ENCODE results near the gene PELI2. TPM values are rescaled to one million over a fixed set of nuclear protein-coding genes. Genes with fewer than 3 reads are reported as not detected.

Gene PELI2
- total and polyA plus RNA-seq, 2 experiments from 2014 or later = 4.3 to 16.1 TPM

DNA sequence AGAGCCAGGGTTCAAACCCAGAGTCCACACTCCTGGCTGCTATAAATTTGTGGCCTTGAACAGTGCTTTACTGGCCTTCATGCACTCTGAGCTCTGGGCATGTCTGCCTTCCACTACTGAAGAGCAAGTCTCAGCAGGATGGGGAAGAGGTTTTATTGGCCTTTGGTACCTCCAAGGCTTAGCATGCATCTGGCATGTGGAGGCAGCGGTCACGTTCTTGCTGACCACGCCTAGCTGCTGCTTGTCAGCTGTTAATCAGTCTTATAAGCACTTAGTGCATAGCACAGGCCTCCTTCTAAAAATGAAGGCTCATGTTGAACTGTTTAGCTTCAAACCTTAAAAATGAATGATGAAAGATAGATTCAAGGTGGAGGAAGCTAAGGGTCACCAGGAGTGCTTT is 177.5 kb downstream of the PELI2 start:
- Histone ChIP-seq H3K4me1 (ENCODE audit: insufficient read depth) (no peaks in the 10 kb centered on the region), H3K9me2 (replicated peaks; ENCODE audit: insufficient read depth) (no peaks in the 10 kb centered on the region), H3K79me2 (no peaks in the 10 kb centered on the region), H3K4me2 (no peak overlapping the region), H3K27me3 (no peaks in the 10 kb centered on the region), H4K20me1 (ENCODE audit: insufficient read depth, poor library complexity, severe bottlenecking) (no peaks in the 10 kb centered on the region), H3K9me3 (ENCODE audit: low read depth) (no peaks in the 10 kb centered on the region), H3K4me3 (no peak overlapping the region), H2AFZ (no peak overlapping the region), H3K36me3 (replicated peaks; ENCODE audit: insufficient read depth, low read depth) (no peaks in the 10 kb centered on the region), H3K27ac (no peak overlapping the region)
- 62% methylated on average over 3 of the region's 3 CpGs for WGBS (ENCODE audit: low lambda C conversion rate, missing lambda C conversion rate)
- TF ChIP-seq EZH2phosphoT487 (IDR thresholded peaks at IDR 0.05; ENCODE audit: low read depth, severe bottlenecking, unreplicated experiment) = no peak
- TF ChIP-seq EZH2 (IDR thresholded peaks at IDR 0.05; ENCODE audit: borderline replicate concordance) = no peak
- TF ChIP-seq, protein P1, sequence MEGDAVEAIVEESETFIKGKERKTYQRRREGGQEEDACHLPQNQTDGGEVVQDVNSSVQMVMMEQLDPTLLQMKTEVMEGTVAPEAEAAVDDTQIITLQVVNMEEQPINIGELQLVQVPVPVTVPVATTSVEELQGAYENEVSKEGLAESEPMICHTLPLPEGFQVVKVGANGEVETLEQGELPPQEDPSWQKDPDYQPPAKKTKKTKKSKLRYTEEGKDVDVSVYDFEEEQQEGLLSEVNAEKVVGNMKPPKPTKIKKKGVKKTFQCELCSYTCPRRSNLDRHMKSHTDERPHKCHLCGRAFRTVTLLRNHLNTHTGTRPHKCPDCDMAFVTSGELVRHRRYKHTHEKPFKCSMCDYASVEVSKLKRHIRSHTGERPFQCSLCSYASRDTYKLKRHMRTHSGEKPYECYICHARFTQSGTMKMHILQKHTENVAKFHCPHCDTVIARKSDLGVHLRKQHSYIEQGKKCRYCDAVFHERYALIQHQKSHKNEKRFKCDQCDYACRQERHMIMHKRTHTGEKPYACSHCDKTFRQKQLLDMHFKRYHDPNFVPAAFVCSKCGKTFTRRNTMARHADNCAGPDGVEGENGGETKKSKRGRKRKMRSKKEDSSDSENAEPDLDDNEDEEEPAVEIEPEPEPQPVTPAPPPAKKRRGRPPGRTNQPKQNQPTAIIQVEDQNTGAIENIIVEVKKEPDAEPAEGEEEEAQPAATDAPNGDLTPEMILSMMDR (IDR thresholded peaks at IDR 0.05; ENCODE audit: poor library complexity) = no peak
- no peak for DNase-seq (ENCODE audit: low spot score)

GRCh38 chr14:56297449-56297848 is 179.2 kb downstream of the PELI2 start:
- TF ChIP-seq, protein P1 (IDR thresholded peaks at IDR 0.05; ENCODE audit: poor library complexity) = no peak
- TF ChIP-seq EZH2 (IDR thresholded peaks at IDR 0.05; ENCODE audit: borderline replicate concordance) (no peak), EZH2phosphoT487 (IDR thresholded peaks at IDR 0.05; ENCODE audit: low read depth, severe bottlenecking, unreplicated experiment) (no peak)
- no peaks in the 10 kb centered on the region for H4K20me1 ChIP-seq (ENCODE audit: insufficient read depth, poor library complexity, severe bottlenecking)
- DNase-seq (ENCODE audit: low spot score) = no peak
- H3K27ac ChIP-seq = no peak overlapping the region
- no peaks in the 10 kb centered on the region for H3K9me2 ChIP-seq (replicated peaks; ENCODE audit: insufficient read depth)
- no peak overlapping the region for H3K4me2 ChIP-seq
- H3K4me1 ChIP-seq (ENCODE audit: insufficient read depth) = no peaks in the 10 kb centered on the region
- WGBS (ENCODE audit: low lambda C conversion rate, missing lambda C conversion rate) = 96% methylated on average over 5 of the region's 5 CpGs
- no peaks in the 10 kb centered on the region for H3K27me3 ChIP-seq
- H3K9me3 ChIP-seq (ENCODE audit: low read depth) = no peaks in the 10 kb centered on the region
- no peak overlapping the region for H2AFZ ChIP-seq
- no peaks in the 10 kb centered on the region for H3K36me3 ChIP-seq (replicated peaks; ENCODE audit: insufficient read depth, low read depth)
- no peaks in the 10 kb centered on the region for H3K79me2 ChIP-seq
- no peak overlapping the region for H3K4me3 ChIP-seq

DNA sequence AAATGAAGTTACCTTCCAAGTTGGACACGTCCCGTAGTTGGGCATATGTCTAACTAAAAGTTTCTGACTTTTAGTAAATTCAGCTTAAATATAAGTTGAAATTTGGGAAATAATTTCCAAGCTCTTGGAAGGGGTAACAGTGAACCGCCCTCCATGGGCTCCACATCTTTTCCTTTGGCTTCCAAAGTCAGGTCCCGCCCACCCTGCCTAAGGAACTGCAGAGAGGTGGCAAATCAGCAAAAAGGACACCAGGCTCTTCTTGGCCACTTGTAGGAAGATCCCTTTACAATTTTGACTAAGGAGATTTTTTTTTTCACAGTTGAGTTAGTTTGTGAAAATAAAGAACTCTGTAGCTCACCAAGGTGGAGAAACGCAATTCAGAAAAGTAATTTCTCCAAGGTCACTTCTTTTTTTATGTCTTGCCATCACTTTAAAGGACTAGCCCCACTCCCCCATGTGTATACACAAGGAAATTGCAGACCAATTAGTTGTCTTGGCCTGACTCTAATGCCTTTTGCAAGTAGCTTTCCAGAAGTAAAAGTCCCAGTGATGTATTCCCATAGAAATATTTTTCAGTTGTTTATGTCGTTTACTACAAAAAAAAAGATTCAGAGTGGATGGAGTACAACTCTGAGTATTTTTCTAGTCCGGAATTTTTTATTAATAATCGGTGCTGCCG is 181.2 kb downstream of the PELI2 start:
- no peaks in the 10 kb centered on the region for H3K79me2 ChIP-seq
- no peaks in the 10 kb centered on the region for H3K9me2 ChIP-seq (replicated peaks; ENCODE audit: insufficient read depth)
- H3K4me1 ChIP-seq (ENCODE audit: insufficient read depth) = no peaks in the 10 kb centered on the region
- WGBS (ENCODE audit: low lambda C conversion rate, missing lambda C conversion rate) = 97% methylated on average over 9 of the region's 9 CpGs
- TF ChIP-seq, protein P1 (IDR thresholded peaks at IDR 0.05; ENCODE audit: poor library complexity) = no peak
- no peak for TF ChIP-seq EZH2phosphoT487 (IDR thresholded peaks at IDR 0.05; ENCODE audit: low read depth, severe bottlenecking, unreplicated experiment)
- no peak for TF ChIP-seq EZH2 (IDR thresholded peaks at IDR 0.05; ENCODE audit: borderline replicate concordance)
- H3K36me3 ChIP-seq (replicated peaks; ENCODE audit: insufficient read depth, low read depth) = no peaks in the 10 kb centered on the region
- H3K4me2 ChIP-seq = no peak overlapping the region
- DNase-seq (ENCODE audit: low spot score) = no peak
- no peak overlapping the region for H3K4me3 ChIP-seq
- no peaks in the 10 kb centered on the region for H4K20me1 ChIP-seq (ENCODE audit: insufficient read depth, poor library complexity, severe bottlenecking)
- H2AFZ ChIP-seq = no peak overlapping the region
- H3K27me3 ChIP-seq = no peaks in the 10 kb centered on the region
- H3K27ac ChIP-seq = no peak overlapping the region
- H3K9me3 ChIP-seq (ENCODE audit: low read depth) = no peaks in the 10 kb centered on the region

All from hepatocyte (in vitro differentiated cells).